Astrocyte (in vitro differentiated cells and primary cell): Measurements from ENCODE around the gene BCL7A.

Experiments
- EZH2 ChIP-seq: IDR thresholded peaks from 2 replicates; pipeline ENCODE4 v1.6.1; 2012; ENCODE audit warnings: mild to moderate bottlenecking, low read length, inconsistent platforms; ENCODE audit not compliant: insufficient read depth
- TF ChIP-seq, protein P1 (sequence below): IDR thresholded peaks from 2 replicates; pipeline ENCODE4 v1.5.1; 2011; ENCODE audit warnings: low read depth, mild to moderate bottlenecking, inconsistent platforms, low read length, moderate library complexity; ENCODE audit not compliant: insufficient read depth

DNA sequence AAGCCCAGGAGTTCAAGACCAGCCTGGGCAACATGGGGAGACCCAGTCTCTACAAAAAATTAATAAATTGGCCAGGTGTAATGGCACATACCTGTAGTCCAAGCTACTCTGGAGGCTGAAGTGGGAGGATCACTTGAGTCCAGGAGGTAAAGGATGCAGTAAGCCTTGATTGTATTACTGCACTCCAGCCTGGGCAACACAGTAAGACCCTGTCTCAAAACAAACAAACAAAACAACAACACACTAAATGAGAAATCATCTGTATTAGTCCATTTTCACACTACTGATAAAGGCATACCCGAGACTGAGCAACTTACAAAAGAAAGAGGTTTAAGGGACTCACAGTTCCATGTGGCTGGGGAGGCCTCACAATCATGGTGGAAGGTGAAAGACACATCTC lies 52.1 kb downstream of the BCL7A start:
- TF ChIP-seq, protein P1, sequence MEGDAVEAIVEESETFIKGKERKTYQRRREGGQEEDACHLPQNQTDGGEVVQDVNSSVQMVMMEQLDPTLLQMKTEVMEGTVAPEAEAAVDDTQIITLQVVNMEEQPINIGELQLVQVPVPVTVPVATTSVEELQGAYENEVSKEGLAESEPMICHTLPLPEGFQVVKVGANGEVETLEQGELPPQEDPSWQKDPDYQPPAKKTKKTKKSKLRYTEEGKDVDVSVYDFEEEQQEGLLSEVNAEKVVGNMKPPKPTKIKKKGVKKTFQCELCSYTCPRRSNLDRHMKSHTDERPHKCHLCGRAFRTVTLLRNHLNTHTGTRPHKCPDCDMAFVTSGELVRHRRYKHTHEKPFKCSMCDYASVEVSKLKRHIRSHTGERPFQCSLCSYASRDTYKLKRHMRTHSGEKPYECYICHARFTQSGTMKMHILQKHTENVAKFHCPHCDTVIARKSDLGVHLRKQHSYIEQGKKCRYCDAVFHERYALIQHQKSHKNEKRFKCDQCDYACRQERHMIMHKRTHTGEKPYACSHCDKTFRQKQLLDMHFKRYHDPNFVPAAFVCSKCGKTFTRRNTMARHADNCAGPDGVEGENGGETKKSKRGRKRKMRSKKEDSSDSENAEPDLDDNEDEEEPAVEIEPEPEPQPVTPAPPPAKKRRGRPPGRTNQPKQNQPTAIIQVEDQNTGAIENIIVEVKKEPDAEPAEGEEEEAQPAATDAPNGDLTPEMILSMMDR = no peak
- no peak for TF ChIP-seq EZH2
